ENCODE measurements around the gene PFDN4. TPM values are rescaled to one million over a fixed set of nuclear protein-coding genes. Genes with fewer than 3 reads are reported as not detected.

Gene PFDN4
- total RNA-seq, 2 donors from 2014 or later, result 72.7 to 89.8 TPM

DNA sequence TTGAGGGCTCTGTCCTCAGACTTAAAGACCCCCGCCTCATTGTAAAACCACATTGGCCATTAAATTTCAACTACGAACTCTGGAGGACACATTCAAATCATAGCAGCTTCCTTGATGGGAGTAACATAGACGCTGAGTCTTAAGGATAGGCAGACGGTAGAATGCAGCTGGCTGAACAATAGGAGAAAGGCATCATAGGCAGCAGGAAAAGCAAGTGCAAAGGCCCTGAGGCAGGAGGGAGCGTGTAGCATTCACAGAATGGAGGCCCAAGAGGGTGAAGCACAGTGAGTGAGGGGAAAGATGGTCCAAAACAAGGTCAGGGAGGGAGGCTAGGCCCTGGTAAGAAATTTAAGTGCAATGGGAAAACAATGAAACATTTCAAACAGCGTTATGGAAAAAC is 8.6 kb upstream of the PFDN4 start:
- Mint-ChIP-seq H3K36me3 (ENCODE audit: low read depth) (no peaks in the 10 kb centered on the region), H3K27me3 (ENCODE audit: insufficient read depth) (no peaks in the 10 kb centered on the region), H3K4me1 (peaks cover 2% of the 10 kb centered on the region), H3K9me3 (no peaks in the 10 kb centered on the region), H3K4me3 (no peak overlapping the region), H3K27ac (no peak overlapping the region)
- DNase-seq, result no peak
- no peak for TF ChIP-seq CTCF (conservative IDR thresholded peaks at IDR 0.05)
- no peaks in the 10 kb centered on the region for H3K4me1 ChIP-seq (ENCODE audit: control insufficient read depth, insufficient read depth, low read length)
- no peaks in the 10 kb centered on the region for H3K36me3 ChIP-seq (ENCODE audit: control insufficient read depth, insufficient read depth, low read length)
- no peak overlapping the region for H3K4me3 ChIP-seq (ENCODE audit: low read length)
- no peaks in the 10 kb centered on the region for H3K9me3 ChIP-seq (ENCODE audit: control insufficient read depth, low read length)
- H3K9ac ChIP-seq (ENCODE audit: extremely low read depth, low read length, poor library complexity, severe bottlenecking), result no peak overlapping the region
- no peak overlapping the region for H3K27ac ChIP-seq (ENCODE audit: low read depth, low read length)
- WGBS, 2 experiments (ENCODE audit: insufficient coverage in 1 of 2, insufficient read length in 1 of 2), result 83 to 94% methylated on average over 5 to 6 of the region's 6 CpGs
- no peaks in the 10 kb centered on the region for H3K27me3 ChIP-seq (ENCODE audit: control insufficient read depth, insufficient read depth, low read length, poor library complexity, severe bottlenecking)

DNA sequence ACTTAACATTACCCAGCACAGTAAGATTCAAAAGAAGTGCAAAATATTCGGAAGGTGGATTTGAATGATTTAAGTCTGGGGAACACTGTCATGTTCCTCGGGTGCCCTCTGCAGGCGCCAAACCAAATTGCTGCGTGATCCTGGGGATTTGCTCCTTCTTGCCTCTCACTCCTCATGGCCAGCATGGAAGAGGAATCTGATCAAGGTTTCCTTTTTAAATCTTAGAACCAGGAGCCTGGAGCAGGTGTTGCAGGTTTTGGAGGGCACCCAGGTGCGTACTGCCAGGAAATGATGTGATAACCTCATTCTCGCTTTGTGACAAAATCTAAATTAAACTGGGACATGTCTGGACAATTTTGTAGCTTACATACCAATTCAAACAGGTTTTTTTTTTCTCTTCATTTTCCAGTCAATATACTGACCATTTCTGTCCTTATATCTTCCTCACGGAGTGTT is 8.1 kb upstream of the PFDN4 start:
- WGBS, 2 experiments (ENCODE audit: insufficient coverage in 1 of 2, insufficient read length in 1 of 2), result 25% methylated on average over 5 to 6 of the region's 7 CpGs
- peak; percentile 92 for DNase-seq
- peak; percentile 98 for TF ChIP-seq CTCF (conservative IDR thresholded peaks at IDR 0.05)
- no peak overlapping the region for H3K27ac ChIP-seq (ENCODE audit: low read depth, low read length)
- no peak overlapping the region for H3K27ac Mint-ChIP-seq
- no peaks in the 10 kb centered on the region for H3K27me3 ChIP-seq (ENCODE audit: control insufficient read depth, insufficient read depth, low read length, poor library complexity, severe bottlenecking)
- no peaks in the 10 kb centered on the region for H3K9me3 ChIP-seq (ENCODE audit: control insufficient read depth, low read length)
- no peaks in the 10 kb centered on the region for H3K36me3 ChIP-seq (ENCODE audit: control insufficient read depth, insufficient read depth, low read length)
- H3K4me1 ChIP-seq (ENCODE audit: control insufficient read depth, insufficient read depth, low read length), result no peaks in the 10 kb centered on the region
- no peak overlapping the region for H3K4me3 Mint-ChIP-seq
- H3K4me3 ChIP-seq (ENCODE audit: low read length), result no peak overlapping the region
- H3K9me3 Mint-ChIP-seq, result no peaks in the 10 kb centered on the region
- H3K27me3 Mint-ChIP-seq (ENCODE audit: insufficient read depth), result no peaks in the 10 kb centered on the region
- no peaks in the 10 kb centered on the region for H3K36me3 Mint-ChIP-seq (ENCODE audit: low read depth)
- H3K4me1 Mint-ChIP-seq, result peaks cover 2% of the 10 kb centered on the region
- H3K9ac ChIP-seq (ENCODE audit: extremely low read depth, low read length, poor library complexity, severe bottlenecking), result no peak overlapping the region

GRCh38 chr20:54200487-54201267 is 7.2 kb upstream of the PFDN4 start:
- Mint-ChIP-seq H3K27ac (no peak overlapping the region), H3K9me3 (no peaks in the 10 kb centered on the region), H3K36me3 (ENCODE audit: low read depth) (no peaks in the 10 kb centered on the region), H3K4me1 (peaks cover 2% of the 10 kb centered on the region), H3K4me3 (no peak overlapping the region), H3K27me3 (ENCODE audit: insufficient read depth) (no peaks in the 10 kb centered on the region)
- H3K9ac ChIP-seq (ENCODE audit: extremely low read depth, low read length, poor library complexity, severe bottlenecking), result no peak overlapping the region
- 84 to 93% methylated on average over 7 of the region's 7 CpGs for WGBS, 2 experiments (ENCODE audit: insufficient coverage in 1 of 2, insufficient read length in 1 of 2)
- H3K36me3 ChIP-seq (ENCODE audit: control insufficient read depth, insufficient read depth, low read length), result no peaks in the 10 kb centered on the region
- DNase-seq, result no peak
- no peak overlapping the region for H3K27ac ChIP-seq (ENCODE audit: low read depth, low read length)
- no peaks in the 10 kb centered on the region for H3K9me3 ChIP-seq (ENCODE audit: control insufficient read depth, low read length)
- no peaks in the 10 kb centered on the region for H3K4me1 ChIP-seq (ENCODE audit: control insufficient read depth, insufficient read depth, low read length)
- no peak overlapping the region for H3K4me3 ChIP-seq (ENCODE audit: low read length)
- no peaks in the 10 kb centered on the region for H3K27me3 ChIP-seq (ENCODE audit: control insufficient read depth, insufficient read depth, low read length, poor library complexity, severe bottlenecking)
- TF ChIP-seq CTCF (conservative IDR thresholded peaks at IDR 0.05), result no peak
